Osteoblast (primary cell): ENCODE measurements around the gene SORBS1. TPM values are rescaled to one million over a fixed set of nuclear protein-coding genes. Genes with fewer than 3 reads are reported as not detected.

ENCODE experiments used
- DNase-seq: peaks from one replicate; pipeline ENCODE4 v3.0.0; 2011; ENCODE audit warnings: low spot score, mixed read lengths; ENCODE audit not compliant: insufficient read length; ENCODE audit errors: missing footprints
- H2AFZ ChIP-seq: 2 replicates; pipeline ENCODE4 v1.6.0; 2011; ENCODE audit warnings: mild to moderate bottlenecking, low read length
- H3K27ac ChIP-seq: 2 replicates; pipeline ENCODE4 v1.5.1; 2011; ENCODE audit warnings: mild to moderate bottlenecking, low read depth, low read length, moderate library complexity
- H3K27me3 ChIP-seq: 2 replicates; pipeline ENCODE4 v1.6.0; 2012; ENCODE audit warnings: mild to moderate bottlenecking, control low read depth, inconsistent platforms, low read length, moderate library complexity; ENCODE audit not compliant: insufficient read depth
- H3K36me3 ChIP-seq: 2 replicates; pipeline ENCODE4 v1.5.1; 2011; ENCODE audit warnings: mild to moderate bottlenecking, low read length, control low read depth, moderate library complexity; ENCODE audit not compliant: insufficient read depth
- H3K4me1 ChIP-seq: 2 replicates; pipeline ENCODE4 v1.5.1; 2011; ENCODE audit warnings: mild to moderate bottlenecking, low read length, control low read depth, moderate library complexity; ENCODE audit not compliant: insufficient read depth
- H3K4me2 ChIP-seq: 2 replicates; pipeline ENCODE4 v1.6.0; 2011; ENCODE audit warnings: mild to moderate bottlenecking, low read length; ENCODE audit not compliant: insufficient read depth
- H3K4me3 ChIP-seq: fragments of 200-600 bp; sonication (generic); 3 replicates; pipeline ENCODE4 v1.5.1; 2012; ENCODE audit warnings: mild to moderate bottlenecking, low read length, inconsistent platforms; ENCODE audit not compliant: insufficient read depth
- H3K79me2 ChIP-seq: 2 replicates; pipeline ENCODE4 v1.6.0; 2012; ENCODE audit warnings: mild to moderate bottlenecking, low read length, control low read depth, inconsistent platforms; ENCODE audit not compliant: insufficient read depth
- H3K9me3 ChIP-seq: 2 replicates; pipeline ENCODE4 v1.5.1; 2011; ENCODE audit warnings: low read depth, low read length, control low read depth
- H4K20me1 ChIP-seq: 2 replicates; pipeline ENCODE4 v1.6.0; 2012; ENCODE audit warnings: mild to moderate bottlenecking, low read length, control low read depth; ENCODE audit not compliant: insufficient read depth
- CTCF ChIP-seq: IDR thresholded peaks from 2 replicates; pipeline ENCODE4 v1.5.1; 2011; ENCODE audit warnings: mild to moderate bottlenecking, low read depth, low read length, moderate library complexity; ENCODE audit errors: extremely low read depth
- total RNA-seq: library from RNA; depleted of rRNA; stranded (reverse); fragments of >200 nt; gene quantifications from 2 replicates; pipeline ENCODE4 v1.2.3, GENCODE V29; 2012

SORBS1 gene
- total RNA-seq, 1 donor = 0.72 TPM

- Histone ChIP-seq H3K79me2 (no peaks in the 10 kb centered on the region), H3K27me3 (no peaks in the 10 kb centered on the region), H3K9me3 (no peaks in the 10 kb centered on the region), H3K4me3 (no peak overlapping the region), H3K4me2 (no peak overlapping the region), H2AFZ (no peak overlapping the region), H4K20me1 (no peaks in the 10 kb centered on the region), H3K36me3 (no peaks in the 10 kb centered on the region), H3K4me1 (peaks cover 22% of the 10 kb centered on the region), H3K27ac (no peak overlapping the region)
- no peak for DNase-seq
- TF ChIP-seq CTCF = no peak
Observed at GRCh38 chr10:95306318-95306650, 254.9 kb downstream of the SORBS1 start.

- TF ChIP-seq CTCF = no peak
- Histone ChIP-seq H3K9me3 (no peaks in the 10 kb centered on the region), H3K4me1 (peaks cover 22% of the 10 kb centered on the region), H3K4me3 (no peak overlapping the region), H3K27me3 (no peaks in the 10 kb centered on the region), H3K36me3 (no peaks in the 10 kb centered on the region), H2AFZ (no peak overlapping the region), H3K27ac (no peak overlapping the region), H3K79me2 (no peaks in the 10 kb centered on the region), H4K20me1 (no peaks in the 10 kb centered on the region), H3K4me2 (no peak overlapping the region)
- no peak for DNase-seq
Observed at GRCh38 chr10:95305606-95306317, 255.4 kb downstream of the SORBS1 start.

- Histone ChIP-seq H3K27me3 (no peaks in the 10 kb centered on the region), H3K79me2 (no peaks in the 10 kb centered on the region), H3K9me3 (no peaks in the 10 kb centered on the region), H4K20me1 (no peaks in the 10 kb centered on the region), H3K4me2 (no peak overlapping the region), H3K4me3 (no peak overlapping the region), H3K36me3 (no peaks in the 10 kb centered on the region), H2AFZ (no peak overlapping the region), H3K4me1 (peaks cover 22% of the 10 kb centered on the region), H3K27ac (no peak overlapping the region)
- DNase-seq = no peak
- no peak for TF ChIP-seq CTCF
Observed at GRCh38 chr10:95304976-95305375, 256.2 kb downstream of the SORBS1 start.

GRCh38 chr10:95304463-95304862, 256.7 kb downstream of the SORBS1 start:
- Histone ChIP-seq H3K79me2 (no peaks in the 10 kb centered on the region), H3K4me3 (no peak overlapping the region), H3K4me1 (peaks cover 22% of the 10 kb centered on the region), H3K9me3 (no peaks in the 10 kb centered on the region), H3K27ac (no peak overlapping the region), H3K4me2 (no peak overlapping the region), H2AFZ (no peak overlapping the region), H4K20me1 (no peaks in the 10 kb centered on the region), H3K27me3 (no peaks in the 10 kb centered on the region), H3K36me3 (no peaks in the 10 kb centered on the region)
- no peak for TF ChIP-seq CTCF
- DNase-seq = no peak
